AG08395 (cell line): Measurements from ENCODE around the gene ADAM8.

Source experiments
- DNase-seq: peaks from one replicate; pipeline ENCODE4 v3.0.0; 2012; ENCODE audit warnings: mixed read lengths, low spot score

Gene ADAM8

GRCh38 chr10:133308421-133309099 is 31.9 kb upstream of the ADAM8 start, which contains the start of the genes TUBGCP2 and ZNF511:
Gene TUBGCP2 (minus strand): TSS chr10:133308872. CDS start chr10:133302941, 5,931 bp downstream.
Gene ZNF511 (plus strand): TSS chr10:133308914. CDS start chr10:133308944, 30 bp downstream.
- DNase-seq: peak; percentile 92

- peak; percentile 51 for DNase-seq
Measured at GRCh38 chr10:133307776-133308420, 31.2 kb upstream of the ADAM8 start.

- DNase-seq: no peak
Measured at GRCh38 chr10:133306941-133307379, 30.3 kb upstream of the ADAM8 start.

GRCh38 chr10:133306097-133306476 is 29.4 kb upstream of the ADAM8 start:
- DNase-seq: no peak

GRCh38 chr10:133303206-133303605 is 26.5 kb upstream of the ADAM8 start:
- DNase-seq: no peak

GRCh38 chr10:133302230-133302629 is 25.6 kb upstream of the ADAM8 start:
- DNase-seq: no peak

GRCh38 chr10:133299738-133300137 is 23.1 kb upstream of the ADAM8 start:
- DNase-seq: no peak

- no peak for DNase-seq
Measured at GRCh38 chr10:133299224-133299623, 22.6 kb upstream of the ADAM8 start.

GRCh38 chr10:133298466-133298865 is 21.8 kb upstream of the ADAM8 start:
- no peak for DNase-seq

- no peak for DNase-seq
Measured at GRCh38 chr10:133297504-133297903, 20.8 kb upstream of the ADAM8 start.

- no peak for DNase-seq
Measured at GRCh38 chr10:133295426-133296320, 19.0 kb upstream of the ADAM8 start.

GRCh38 chr10:133294189-133294588 is 17.5 kb upstream of the ADAM8 start:
- DNase-seq: no peak

GRCh38 chr10:133293810-133294119 is 17.1 kb upstream of the ADAM8 start:
- no peak for DNase-seq

- peak; percentile 93 for DNase-seq
Measured at GRCh38 chr10:133292919-133293809, 16.5 kb upstream of the ADAM8 start.

- no peak for DNase-seq
Measured at GRCh38 chr10:133289761-133290160, 13.1 kb upstream of the ADAM8 start.

GRCh38 chr10:133287832-133288500 is 11.3 kb upstream of the ADAM8 start:
- DNase-seq: no peak

- no peak for DNase-seq
Measured at GRCh38 chr10:133286366-133286765, 9.7 kb upstream of the ADAM8 start.

GRCh38 chr10:133285217-133285616 is 8.5 kb upstream of the ADAM8 start:
- DNase-seq: no peak

- DNase-seq: no peak
Measured at GRCh38 chr10:133283931-133284330, 7.3 kb upstream of the ADAM8 start.

GRCh38 chr10:133282846-133283390 is 6.2 kb upstream of the ADAM8 start:
- no peak for DNase-seq
